SH-SY5Y (cell line): ENCODE data around the gene PUS7L.

Experiments
- GATA2 ChIP-seq: IDR thresholded peaks from 2 replicates; pipeline ENCODE4 v1.6.1; 2011; ENCODE audit warnings: mild to moderate bottlenecking, low read depth, low read length
- GATA3 ChIP-seq: IDR thresholded peaks from 2 replicates; pipeline ENCODE4 v1.6.1; 2011; ENCODE audit warnings: low read depth, mild to moderate bottlenecking, low read length, moderate library complexity

- TF ChIP-seq GATA2, result no peak
- no peak for TF ChIP-seq GATA3
Observed at GRCh38 chr12:43723134-43723533, 35.5 kb downstream of the PUS7L start.
